Stimulated activated naive CD4-positive, alpha-beta T cell treated with Interleukin-2 at 50 U/mL for 16 hours (primary cell): Measurements from ENCODE around the gene CCDC9.

Experiments
- DNase-seq: peaks from one replicate; lab custom pipeline; 2025; lab: John Stamatoyannopoulos, UW

CCDC9 gene

DNA sequence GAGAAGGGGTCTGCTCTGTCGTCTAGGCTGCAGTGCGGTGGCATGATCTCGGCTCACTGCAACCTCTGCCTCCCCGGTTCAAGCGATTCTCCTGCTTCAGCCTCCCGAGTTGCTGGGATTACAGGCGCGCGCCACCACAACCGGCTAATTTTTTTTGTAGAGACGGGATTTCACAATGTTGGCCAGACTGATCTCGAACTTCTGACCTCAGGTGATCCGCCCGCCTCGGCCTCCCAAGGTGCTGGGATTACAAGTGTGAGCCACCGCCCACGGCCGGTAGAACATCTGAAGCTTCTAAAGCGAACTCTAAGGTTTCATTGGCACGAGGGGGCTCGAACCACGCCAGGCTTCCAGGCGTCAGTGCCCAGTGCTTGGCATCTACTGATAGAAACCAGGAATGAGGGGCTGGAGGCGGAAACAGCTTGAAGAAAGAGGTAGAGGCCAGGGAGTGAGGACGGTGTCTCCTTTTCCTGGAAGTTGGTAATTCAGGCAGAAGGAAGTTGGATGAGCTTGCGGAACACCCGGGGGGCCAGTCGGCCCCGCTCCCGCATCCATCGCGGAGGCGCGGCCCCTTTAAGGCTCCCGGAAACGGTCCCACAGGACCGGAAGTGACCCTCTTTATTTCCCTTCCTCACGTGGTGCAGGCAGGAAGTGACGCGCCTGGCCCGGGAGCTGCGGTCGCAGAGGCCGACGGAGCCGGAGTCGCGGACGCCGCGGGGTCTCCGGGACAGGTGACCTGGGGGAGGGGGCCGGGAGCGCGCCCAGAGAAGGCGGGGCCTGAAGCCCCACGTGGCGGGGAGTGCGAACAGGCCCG is at the start of gene CCDC9:
Gene CCDC9 (plus strand): TSS at position 647 of the 814 bp plus-strand sequence. CDS start 1,876 bp downstream, outside the sequence.
- peak; percentile 99 for DNase-seq

DNA sequence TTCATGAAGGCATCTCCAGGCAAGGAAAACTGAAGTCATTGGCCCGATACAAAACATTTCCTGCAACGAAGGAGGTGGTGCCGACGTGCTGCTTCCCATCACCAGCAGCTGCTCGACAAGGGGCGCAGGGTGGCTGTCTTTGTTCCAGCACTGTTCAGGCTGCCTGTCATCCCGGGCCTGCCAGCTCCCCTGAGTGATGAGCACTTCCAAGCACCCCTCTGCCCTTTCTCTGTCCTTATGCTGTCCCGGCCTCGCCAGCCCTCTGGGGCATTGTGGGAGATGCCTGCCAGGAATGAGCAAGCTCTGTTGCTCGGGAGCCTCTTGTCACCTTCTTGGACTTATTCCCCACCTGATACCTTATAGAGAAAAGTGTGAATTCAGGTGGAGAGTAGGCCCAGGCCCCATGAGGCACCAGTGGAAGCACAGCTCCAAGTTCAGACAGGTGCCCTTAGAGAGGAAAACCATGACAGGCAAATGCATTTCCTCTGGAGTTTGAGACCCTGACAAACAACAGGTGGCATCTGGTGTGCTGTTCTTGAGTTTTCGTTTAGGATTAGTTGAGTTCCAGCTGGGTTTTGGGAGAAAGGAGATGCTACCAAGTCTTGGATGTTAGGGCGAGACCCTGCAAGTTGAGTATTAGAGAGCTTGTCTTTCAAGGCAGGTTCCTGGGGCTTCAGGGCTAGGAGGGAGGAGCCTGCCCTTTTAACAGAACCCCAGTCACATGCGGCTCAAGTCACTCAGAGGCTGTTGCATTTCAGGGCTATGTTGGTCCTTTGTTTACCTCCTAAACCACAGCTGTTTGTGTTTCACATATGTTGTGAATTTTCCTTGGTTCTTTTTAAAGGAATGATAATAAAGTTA is 46.8 kb upstream of the CCDC9 start:
- DNase-seq = no peak

DNA sequence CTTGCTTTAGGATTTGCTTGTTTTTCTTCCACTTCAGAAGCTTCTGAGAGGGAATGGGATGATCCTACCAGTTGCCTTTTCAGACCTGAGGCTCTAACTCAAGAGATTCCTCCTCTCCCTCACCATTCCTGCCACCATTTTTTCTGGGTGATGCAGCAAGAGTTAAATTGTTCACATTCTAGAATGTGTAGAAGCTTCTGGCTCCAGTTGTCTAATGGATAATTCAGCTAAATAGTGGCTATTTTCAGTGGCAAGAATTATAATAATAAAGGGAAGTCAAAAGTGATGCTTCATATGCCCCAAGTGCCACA is 46.2 kb upstream of the CCDC9 start:
- no peak for DNase-seq

DNA sequence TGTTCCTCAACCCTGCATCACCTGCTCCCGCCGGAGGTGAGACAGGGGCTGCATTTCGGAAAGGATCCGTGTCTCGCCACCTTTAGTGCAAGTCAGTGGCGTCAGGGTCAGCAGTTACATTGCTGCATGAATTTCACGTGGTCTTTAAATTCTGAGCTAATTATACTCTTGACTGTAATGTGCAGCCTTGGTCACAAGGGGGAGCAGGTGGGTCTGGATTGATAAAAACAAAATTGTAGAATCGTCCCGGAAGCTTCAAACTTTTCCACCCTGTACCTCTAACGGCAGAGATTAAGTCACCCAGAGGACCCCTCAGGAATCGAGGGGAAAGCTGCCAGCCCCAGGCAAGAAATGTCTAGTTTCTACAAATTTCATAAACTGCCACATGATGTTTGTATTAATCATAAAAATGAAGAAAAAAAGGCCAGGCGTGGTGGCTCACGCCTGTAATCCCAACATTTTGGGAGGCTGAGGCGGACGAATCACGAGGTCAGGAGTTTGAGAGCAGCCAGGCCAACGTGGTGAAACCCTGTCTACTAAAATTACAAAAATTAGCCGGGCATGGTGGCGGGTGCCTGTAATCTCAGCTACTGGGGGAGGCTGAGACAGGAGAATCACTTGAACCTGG is 45.5 kb upstream of the CCDC9 start:
- peak; percentile 64 for DNase-seq

DNA sequence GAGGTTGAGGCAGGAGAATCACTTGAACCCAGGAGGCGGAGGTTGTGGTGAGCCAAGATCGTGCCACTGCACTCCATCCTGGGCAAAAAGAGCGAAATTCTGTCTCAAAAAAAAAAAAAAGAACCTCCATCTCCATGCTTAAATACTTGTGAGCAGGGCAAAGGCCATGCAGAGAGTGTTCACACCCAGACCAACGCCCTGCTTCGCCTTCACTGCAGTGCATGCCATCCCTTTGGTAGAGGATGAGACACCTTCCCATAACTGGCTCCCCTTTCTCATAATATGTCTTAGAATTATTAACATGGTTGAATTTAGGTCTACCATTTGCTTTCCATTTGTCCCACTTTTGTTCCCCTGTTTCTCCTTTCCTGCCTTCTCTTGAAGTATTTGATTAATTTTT is 40.7 kb upstream of the CCDC9 start:
- no peak for DNase-seq

DNA sequence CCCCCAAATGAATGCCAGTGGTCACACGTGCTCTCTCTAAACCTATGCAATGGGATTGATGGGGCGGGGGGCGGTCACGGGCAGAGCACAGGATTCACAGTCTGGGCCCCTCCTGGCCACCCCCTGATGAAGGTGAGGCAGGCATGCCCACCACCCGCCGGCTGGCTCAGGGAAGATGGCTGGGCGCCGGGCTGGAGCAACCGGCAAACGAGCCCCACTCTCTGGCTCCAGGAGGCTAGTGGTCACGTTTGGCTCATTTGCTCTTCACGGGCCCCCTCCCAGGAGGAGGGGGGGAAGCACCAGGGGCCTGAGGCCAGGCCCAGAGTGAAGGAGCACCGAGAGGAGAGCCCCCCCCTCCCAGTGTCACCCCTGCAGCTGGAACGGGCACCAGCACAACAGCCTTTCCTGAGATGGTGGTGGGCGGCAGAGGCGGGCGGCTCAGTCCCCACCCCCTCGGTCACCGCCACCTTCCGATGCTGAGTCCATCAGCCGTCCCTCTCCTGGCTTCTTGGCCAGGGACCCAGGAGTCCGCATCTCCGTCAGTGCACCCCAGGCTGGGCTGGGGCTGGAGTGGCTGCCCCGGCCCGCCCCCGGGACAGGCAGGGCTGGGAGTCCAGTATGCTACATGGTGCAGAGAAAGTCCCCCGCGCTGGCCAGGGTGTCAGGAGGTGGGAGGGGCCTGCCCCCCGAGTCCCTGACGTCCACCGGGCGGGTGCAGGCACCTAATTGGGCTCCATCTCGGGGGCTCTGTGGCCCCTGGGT is 35.1 kb upstream of the CCDC9 start:
- DNase-seq = no peak

DNA sequence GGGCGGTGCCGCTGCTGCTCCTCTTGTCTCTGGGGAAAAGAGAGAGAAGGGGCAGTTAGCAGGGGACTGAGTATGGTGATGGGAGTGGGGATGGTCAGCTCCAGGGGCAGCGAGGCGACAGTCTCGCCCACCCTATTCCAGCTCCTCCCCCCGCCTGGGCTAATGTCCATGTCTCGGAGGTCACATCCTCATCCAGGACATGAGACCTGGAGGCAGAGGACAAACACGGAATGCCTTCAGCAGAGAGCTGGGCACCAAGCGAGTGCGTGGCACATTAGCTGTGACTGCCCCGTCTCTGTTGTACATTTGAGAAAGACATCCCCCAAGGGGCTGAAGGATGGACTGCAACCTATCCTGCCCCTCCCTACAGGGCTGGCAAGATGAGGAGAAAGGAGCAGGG is 34.4 kb upstream of the CCDC9 start:
- no peak for DNase-seq

DNA sequence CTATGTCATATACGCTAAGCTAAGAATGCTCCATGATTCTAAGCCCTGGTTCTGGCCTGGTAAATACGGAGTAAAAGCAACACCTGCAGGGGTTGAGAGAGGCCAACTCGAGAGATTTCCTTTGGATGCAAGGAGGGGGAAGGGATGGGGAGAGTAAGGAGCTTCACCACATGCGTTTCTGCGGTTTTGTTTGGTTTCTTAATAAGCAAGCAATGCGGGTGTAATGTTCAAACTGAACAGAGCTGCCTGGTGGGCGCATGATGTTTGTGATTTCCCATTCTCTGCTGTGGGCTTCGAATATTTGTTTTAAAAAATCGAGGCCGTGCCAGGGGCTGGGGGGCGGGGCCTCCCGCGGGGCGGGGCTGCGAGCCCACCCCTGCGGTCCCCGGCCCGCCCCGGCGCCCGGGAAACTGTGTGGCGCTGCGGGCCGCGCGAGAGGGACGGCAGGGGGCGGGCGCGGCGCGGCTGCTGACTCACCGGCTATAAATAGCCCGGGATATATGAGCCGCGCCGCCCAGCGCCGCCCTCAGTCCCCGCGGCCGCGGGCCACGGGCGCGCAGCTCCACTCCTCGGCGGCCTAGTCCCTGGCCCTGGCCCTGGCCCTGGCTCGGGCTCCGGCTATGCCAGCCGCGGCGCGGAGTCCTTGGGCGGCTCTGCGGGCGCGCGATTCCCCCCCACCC is 30.4 kb upstream of the CCDC9 start:
- peak; percentile 81 for DNase-seq

DNA sequence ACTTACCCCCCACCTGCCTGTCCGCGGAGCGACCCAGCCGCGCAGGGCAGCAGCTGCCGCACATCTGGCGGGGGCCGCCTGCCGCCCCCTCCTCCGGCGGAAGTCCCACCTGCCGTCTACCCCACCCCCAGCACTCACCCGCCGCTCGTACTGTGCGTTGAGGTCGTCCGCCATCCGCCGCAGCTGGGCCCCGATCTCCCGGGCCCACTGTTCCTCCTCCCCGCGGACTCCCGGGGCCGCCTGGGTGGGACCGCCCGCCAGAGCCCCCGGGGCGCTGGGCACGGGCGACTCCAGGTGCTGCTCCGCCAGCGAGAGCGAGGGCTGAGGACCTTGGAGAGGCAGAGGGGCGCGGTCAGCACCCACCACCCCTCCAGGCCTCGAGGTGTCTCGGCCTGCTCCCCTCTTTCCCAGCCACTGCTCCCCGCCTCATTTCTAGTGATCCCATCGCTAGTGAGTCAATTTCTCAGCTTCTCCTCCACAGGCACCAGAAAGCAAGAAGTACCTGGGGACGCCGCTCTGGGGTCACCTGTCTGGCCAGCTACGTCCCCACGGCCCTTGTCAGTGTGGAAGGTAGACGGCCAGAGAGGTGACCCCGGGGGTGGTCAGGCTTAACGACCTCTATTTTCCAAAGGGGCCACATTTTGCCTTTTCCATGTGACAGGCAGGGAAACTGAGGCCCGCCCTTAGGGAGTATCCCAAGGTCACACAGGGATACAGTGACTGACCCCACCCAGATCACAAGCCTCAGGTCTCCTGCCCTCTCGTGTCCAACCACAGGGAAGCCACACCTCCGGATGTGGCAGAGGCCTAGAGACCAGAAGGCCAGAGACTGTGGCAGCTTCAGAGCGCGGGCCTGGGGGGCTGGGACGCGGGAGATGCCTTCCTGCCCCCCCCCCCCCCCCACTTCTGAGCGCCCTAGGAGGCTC is 29.6 kb upstream of the CCDC9 start:
- peak; percentile 11 for DNase-seq

DNA sequence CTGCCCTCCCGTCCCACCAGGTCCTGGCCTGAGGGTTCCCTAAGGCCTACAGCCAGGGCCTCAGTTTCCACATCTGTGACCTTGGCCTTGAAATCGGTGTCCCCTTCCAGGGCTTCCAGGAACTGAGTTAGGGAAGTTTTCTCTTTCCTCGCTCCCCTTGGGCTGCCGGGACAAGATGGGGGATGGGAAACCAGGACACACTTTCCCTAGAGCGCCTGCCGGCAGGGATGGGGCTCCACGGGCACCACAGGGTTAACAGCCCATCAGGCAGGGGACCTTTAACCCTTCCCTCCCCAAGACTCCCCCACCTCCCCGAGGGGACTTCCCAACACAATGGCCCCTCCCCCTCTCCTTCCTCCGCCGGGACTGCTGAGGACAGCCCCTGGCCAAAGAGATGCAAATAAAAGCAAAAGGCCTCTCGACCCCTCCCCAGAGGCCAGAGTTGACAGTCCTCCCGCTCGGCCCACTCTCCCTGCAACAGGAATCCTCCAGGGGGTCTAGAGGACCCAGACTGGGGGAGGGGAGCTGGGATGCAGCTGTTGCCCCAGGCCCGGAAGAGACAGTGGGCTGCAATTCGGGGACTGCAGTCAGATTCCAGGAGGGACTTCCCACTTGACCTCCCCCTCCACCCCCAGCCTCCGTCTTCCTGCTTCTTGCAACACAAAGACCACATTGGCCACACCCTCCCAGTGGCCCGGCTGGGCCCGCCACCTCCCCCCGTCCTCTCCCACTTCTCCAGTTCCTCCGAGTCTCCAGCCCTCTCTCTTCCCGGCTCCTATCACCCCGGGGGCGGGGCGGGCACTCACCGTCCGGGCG is 28.8 kb upstream of the CCDC9 start:
- peak; percentile 22 for DNase-seq

DNA sequence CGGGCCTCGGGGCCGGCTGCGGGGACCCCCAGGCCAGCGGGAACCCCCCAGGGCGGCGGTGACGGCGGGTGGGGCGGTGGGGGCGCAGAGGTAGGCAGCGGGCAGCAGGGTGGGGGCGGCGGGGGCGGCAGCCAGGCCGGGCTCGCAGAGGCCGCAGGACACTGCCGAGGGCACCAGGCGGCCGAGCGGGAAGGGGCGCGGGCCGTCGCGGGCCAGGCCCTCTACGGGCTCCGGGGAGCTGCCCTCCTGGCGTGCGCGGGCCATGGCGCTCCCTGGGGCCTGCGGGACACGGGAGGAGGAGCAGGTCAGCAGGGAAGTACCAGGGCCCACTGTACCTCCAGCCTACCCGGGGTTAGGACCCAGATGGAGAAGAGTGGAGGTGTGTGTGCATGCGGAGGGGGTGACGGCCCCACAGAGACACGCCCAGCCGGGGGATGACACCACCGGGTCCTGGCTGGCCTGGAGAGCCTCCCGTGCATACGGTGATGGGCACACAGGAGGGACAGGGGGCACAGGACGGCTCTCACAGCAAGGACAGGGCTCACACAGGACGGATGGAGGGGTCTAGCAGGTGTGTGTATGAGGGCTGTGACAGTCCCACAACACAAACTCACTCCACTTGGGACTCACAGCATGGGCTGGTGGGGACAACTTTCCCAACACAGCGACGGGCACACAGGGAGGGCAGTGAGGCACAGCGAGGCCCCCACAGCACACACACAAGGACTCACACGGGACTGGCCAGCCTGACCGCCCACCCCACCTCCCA is 28.0 kb upstream of the CCDC9 start:
- DNase-seq = no peak

DNA sequence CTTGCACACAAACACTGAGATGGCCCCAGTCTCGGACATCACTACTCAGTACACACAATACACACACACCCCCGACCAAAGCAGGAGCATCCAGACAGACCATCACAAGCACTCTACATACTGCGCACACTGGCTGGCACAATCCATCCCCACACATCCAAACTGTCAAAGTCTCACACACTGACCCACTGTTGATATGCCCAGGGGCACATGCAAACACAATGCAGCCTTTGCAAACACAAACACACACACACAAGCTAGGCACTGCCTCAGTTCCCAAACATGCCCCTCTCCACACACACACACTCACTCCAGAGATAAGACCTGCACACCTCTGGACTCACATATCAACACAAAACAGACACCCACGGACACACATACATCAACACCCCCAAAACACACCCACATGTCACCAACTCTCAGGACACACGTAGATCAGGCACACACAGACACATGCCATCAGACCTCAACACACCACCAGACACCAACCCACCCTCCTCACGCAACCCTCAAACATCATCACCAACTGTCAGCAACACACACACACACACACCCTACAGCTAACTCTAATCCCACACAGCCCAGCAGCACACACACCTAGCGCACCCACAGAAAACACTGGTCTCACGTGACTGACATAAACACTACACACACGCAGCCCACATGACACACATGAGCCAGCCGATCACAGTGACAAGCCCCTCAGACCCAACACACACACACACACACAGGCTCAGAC is 27.2 kb upstream of the CCDC9 start:
- peak; percentile 22 for DNase-seq

DNA sequence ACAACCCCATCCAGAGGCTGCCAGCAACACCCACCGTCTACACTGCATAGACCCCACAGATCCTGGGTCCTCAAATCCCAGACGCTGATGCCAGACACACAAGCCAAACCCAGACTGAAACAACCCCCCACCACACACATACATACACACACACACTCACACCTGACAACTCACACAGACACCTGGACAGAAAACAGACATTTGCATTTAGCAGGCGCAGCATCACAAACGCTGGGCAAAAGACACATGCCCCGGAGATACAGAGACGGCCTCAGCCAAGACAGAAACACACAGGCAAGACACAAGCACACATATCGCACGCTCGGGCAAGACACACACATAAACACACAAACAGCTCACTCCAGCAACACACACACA is 26.7 kb upstream of the CCDC9 start:
- DNase-seq = no peak

DNA sequence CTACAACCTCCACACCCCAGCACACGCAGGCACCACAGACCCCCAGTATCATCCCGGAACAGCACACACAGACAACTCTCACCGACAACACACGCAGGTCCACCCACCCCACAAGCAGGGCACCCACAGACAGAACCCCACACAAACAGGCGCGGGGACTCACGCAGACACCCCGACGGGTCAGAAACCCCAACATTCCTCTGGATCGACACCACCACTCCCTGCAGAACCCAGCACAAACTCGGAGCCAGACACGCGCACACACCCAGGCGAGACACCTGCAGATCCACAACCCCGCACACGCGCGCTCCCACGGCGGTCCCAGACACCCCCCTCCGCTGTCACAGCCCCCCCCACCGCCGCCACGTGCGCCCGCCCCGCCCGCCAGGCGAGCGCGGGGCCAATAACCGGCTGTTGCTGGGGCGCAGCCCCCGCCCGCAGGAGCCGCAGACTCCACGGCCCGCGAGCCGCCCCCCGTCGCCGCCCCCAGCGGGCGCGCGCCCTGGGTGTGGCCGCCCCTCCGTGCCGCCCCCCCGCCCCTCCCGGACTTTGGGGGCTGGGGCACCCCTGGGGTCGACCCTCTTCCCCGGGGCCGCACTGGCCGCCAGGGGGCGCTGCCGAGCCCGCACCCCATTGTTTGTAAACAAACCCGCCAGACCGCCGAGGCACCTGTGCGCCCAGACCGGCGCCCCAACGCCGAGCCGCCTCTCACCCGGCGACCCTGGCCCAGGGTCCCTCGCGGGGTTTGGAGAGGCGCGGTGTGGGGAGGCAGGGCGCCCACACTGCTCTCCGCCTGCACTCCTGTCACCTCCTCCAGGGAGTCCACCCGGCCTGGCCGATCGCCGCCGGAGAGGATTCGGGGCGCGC is 26.0 kb upstream of the CCDC9 start:
- peak; percentile 71 for DNase-seq

DNA sequence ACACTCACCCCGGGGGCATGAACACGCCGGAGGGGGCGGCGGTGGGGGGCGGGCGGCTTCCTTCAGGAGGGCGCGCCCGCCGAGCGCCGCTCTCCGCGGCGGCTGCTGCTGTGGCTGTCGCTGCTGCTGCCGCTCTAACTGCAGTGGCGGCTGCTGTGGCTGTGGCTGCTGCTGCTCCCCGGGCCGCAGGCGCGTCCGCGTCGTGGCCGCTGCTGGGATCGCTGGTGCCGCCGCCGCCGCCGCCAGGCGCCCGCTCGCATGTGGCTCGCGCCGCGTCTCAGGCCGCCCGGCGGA is 25.5 kb upstream of the CCDC9 start, which contains the start of gene BBC3:
Gene BBC3 (minus strand): TSS at position 279 of the 294 bp plus-strand sequence. CDS start 2,768 bp downstream, outside the sequence.
- no peak for DNase-seq

DNA sequence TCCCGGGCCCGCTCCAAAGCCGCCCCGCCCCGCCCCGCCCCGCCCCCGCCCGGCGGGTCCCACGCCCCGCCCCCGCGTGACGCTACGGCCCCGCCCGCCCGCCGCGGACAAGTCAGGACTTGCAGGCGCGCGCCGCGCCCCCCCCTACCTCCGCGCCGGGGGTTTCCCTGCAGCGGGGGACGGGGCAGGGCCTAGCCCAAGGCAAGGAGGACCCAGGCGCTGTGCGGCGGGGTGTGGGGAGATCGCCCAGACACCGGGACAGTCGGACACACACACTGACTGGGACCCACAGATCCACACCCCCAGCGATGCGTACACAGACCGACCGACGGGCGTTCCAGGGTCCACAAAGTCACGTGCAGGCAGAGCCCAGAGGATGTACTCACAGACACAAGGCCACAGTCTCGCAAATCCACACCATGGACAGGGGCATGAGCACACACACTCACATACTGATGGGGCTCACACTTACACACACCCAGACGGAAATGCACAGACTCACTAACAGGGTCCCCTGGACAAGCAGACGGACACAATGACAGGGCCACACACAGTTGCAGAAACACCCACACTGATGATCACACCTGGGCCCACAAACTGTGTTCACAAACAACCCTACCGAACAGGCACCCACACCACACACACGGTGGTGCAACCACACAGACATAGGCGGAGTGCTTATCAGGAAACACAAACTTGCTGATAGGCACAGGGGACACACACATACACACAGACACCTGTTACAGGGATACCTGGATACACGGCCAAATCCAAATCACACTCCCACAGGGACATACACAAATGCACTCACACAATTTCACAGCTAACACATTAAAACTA is 24.9 kb upstream of the CCDC9 start:
- peak; percentile 88 for DNase-seq
